ENCODE data around the gene SMYD3.

The SMYD3 gene

DNA sequence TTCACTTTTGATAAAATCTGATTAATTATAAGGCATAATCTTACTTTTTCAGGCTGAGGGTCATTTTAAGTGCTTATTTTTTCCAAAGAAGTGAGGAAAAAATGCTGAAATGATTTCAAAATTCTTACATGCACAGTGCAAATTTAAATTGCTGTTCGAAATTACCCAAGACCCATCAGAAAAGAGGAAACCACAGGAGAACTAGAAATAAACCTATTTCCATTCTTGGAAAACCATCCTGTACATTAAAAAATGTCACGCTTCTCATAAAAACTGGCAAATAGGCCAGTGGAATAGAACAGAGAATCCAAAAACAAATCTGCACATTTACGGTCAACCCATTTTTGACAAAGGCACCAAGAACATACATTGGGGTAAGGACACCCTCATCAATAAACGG, 414.9 kb downstream of the SMYD3 start:
- Histone ChIP-seq H3K36me3 (ENCODE audit: control insufficient read depth, insufficient read depth, low read length) (no peaks in the 10 kb centered on the region), H3K27ac (no peak overlapping the region), H2AFZ (no peak overlapping the region), H3K27me3 (ENCODE audit: control insufficient read depth, insufficient read depth, low read length) (no peaks in the 10 kb centered on the region), H3K4me2 (ENCODE audit: low read length) (no peak overlapping the region), H3K9ac (no peak overlapping the region), H3K4me3 (ENCODE audit: low read depth, low read length) (no peak overlapping the region), H3K4me1 (no peaks in the 10 kb centered on the region), H3K9me3 (ENCODE audit: control insufficient read depth, low read length) (no peaks in the 10 kb centered on the region), H3K79me2 (no peaks in the 10 kb centered on the region)
- TF ChIP-seq CTCF (IDR thresholded peaks at IDR 0.05) = no peak

DNA sequence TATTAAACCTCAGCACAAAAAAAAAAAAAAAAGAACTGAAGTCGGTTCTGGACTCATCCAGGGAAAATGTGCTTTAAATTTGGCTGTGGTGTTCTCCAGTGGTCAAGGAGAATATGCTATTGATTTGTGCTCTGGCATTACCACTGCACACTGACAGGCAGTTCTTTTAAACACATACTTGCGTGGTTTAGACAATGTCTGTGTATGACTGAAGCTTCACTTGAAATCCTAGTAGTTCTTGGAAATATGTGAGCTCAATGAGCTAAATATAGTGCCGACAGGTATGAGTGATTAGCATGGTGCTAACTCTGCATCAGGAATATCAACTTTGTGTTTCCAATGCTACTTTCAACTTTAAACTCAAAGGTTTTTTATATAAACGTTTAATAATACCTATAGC, 415.6 kb downstream of the SMYD3 start:
- TF ChIP-seq CTCF (IDR thresholded peaks at IDR 0.05) = no peak
- Histone ChIP-seq H3K4me3 (ENCODE audit: low read depth, low read length) (no peak overlapping the region), H3K27me3 (ENCODE audit: control insufficient read depth, insufficient read depth, low read length) (no peaks in the 10 kb centered on the region), H3K4me1 (no peaks in the 10 kb centered on the region), H3K4me2 (ENCODE audit: low read length) (no peak overlapping the region), H3K79me2 (no peaks in the 10 kb centered on the region), H3K9me3 (ENCODE audit: control insufficient read depth, low read length) (no peaks in the 10 kb centered on the region), H2AFZ (no peak overlapping the region), H3K27ac (no peak overlapping the region), H3K9ac (no peak overlapping the region), H3K36me3 (ENCODE audit: control insufficient read depth, insufficient read depth, low read length) (no peaks in the 10 kb centered on the region)

- H3K4me1 ChIP-seq = no peaks in the 10 kb centered on the region
Observed at GRCh38 chr1:246086191-246086590, 420.9 kb downstream of the SMYD3 start.

DNA sequence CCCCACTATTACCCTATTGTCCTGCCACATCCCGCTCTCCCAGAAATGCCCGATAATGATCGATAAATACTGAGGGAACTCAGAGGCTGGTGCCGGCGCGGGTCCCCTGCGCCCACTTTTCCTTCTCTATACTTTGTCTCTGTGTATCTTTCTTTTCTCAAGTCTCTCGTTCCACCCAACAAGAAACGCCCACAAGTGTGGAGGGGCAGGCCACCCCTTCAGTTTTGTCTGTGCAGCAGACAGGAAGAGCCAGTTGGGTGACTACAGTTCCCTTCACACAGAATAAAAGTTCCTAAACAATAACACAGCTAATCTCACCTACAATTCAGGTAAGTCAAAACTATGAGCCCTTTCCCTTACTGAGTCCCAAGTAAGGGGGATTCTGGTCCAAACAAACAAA, 423.7 kb downstream of the SMYD3 start:
- no peak overlapping the region for H2AFZ ChIP-seq
- no peaks in the 10 kb centered on the region for H3K27me3 ChIP-seq (ENCODE audit: control insufficient read depth, insufficient read depth, low read length)
- no peaks in the 10 kb centered on the region for H3K36me3 ChIP-seq (ENCODE audit: control insufficient read depth, insufficient read depth, low read length)
- TF ChIP-seq CTCF (IDR thresholded peaks at IDR 0.05) = no peak
- H3K9me3 ChIP-seq (ENCODE audit: control insufficient read depth, low read length) = no peaks in the 10 kb centered on the region
- H3K4me3 ChIP-seq (ENCODE audit: low read depth, low read length) = no peak overlapping the region
- H3K4me1 ChIP-seq = no peaks in the 10 kb centered on the region
- H3K4me2 ChIP-seq (ENCODE audit: low read length) = no peak overlapping the region
- no peaks in the 10 kb centered on the region for H3K79me2 ChIP-seq
- no peak overlapping the region for H3K27ac ChIP-seq
- no peak overlapping the region for H3K9ac ChIP-seq

More at GRCh38 chr1:246086191-246086590, 420.9 kb downstream of the SMYD3 start:
- H2AFZ ChIP-seq = no peak overlapping the region
- no peak for TF ChIP-seq CTCF (IDR thresholded peaks at IDR 0.05)
- H3K27me3 ChIP-seq (ENCODE audit: control insufficient read depth, insufficient read depth, low read length) = no peaks in the 10 kb centered on the region
- no peak overlapping the region for H3K27ac ChIP-seq
- H3K9me3 ChIP-seq (ENCODE audit: control insufficient read depth, low read length) = no peaks in the 10 kb centered on the region
- H3K36me3 ChIP-seq (ENCODE audit: control insufficient read depth, insufficient read depth, low read length) = no peaks in the 10 kb centered on the region
- no peaks in the 10 kb centered on the region for H3K79me2 ChIP-seq
- H3K4me3 ChIP-seq (ENCODE audit: low read depth, low read length) = no peak overlapping the region
- H3K9ac ChIP-seq = no peak overlapping the region
- no peak overlapping the region for H3K4me2 ChIP-seq (ENCODE audit: low read length)

- Histone ChIP-seq H3K36me3 (ENCODE audit: control insufficient read depth, insufficient read depth, low read length) (no peaks in the 10 kb centered on the region), H2AFZ (no peak overlapping the region), H3K9ac (no peak overlapping the region), H3K9me3 (ENCODE audit: control insufficient read depth, low read length) (no peaks in the 10 kb centered on the region), H3K79me2 (no peaks in the 10 kb centered on the region), H3K4me2 (ENCODE audit: low read length) (no peak overlapping the region), H3K27me3 (ENCODE audit: control insufficient read depth, insufficient read depth, low read length) (no peaks in the 10 kb centered on the region), H3K27ac (no peak overlapping the region), H3K4me3 (ENCODE audit: low read depth, low read length) (no peak overlapping the region), H3K4me1 (no peaks in the 10 kb centered on the region)
- TF ChIP-seq CTCF (IDR thresholded peaks at IDR 0.05) = no peak
Observed at GRCh38 chr1:246081856-246082668, 425.0 kb downstream of the SMYD3 start.
